Endothelial cell (in vitro differentiated cells): ENCODE data around the gene RBBP6. TPM values are rescaled to one million over a fixed set of nuclear protein-coding genes. Genes with fewer than 3 reads are reported as not detected.
"Not testable (repeated sequence)": the region's sequence is repeated elsewhere in the genome, so short reads cannot be mapped to it uniquely, and the experiment has no call there.

Experiments
- DNase-seq: peaks from one replicate; pipeline ENCODE4 v3.0.0; 2021; ENCODE audit warnings: low spot score
- H3K27ac Mint-ChIP-seq: one replicate; pipeline ENCODE4 v1.8.0; 2021; ENCODE audit warnings: mixed read lengths, inconsistent platforms; ENCODE audit not compliant: unreplicated experiment
- H3K27me3 Mint-ChIP-seq: one replicate; pipeline ENCODE4 v1.8.0; 2021; ENCODE audit warnings: mild to moderate bottlenecking, moderate library complexity, mixed read lengths, inconsistent platforms; ENCODE audit not compliant: unreplicated experiment
- H3K36me3 Mint-ChIP-seq: one replicate; pipeline ENCODE4 v1.8.0; 2021; ENCODE audit warnings: mild to moderate bottlenecking, low read depth, mixed read lengths, inconsistent platforms; ENCODE audit not compliant: unreplicated experiment
- H3K4me1 Mint-ChIP-seq: one replicate; pipeline ENCODE4 v1.8.0; 2021; ENCODE audit warnings: mild to moderate bottlenecking, mixed read lengths, inconsistent platforms; ENCODE audit not compliant: unreplicated experiment
- H3K4me3 Mint-ChIP-seq: one replicate; pipeline ENCODE4 v1.8.0; 2021; ENCODE audit warnings: mild to moderate bottlenecking, mixed read lengths, inconsistent platforms; ENCODE audit not compliant: unreplicated experiment
- H3K9me3 Mint-ChIP-seq: one replicate; pipeline ENCODE4 v1.8.0; 2021; ENCODE audit warnings: mixed read lengths, inconsistent platforms; ENCODE audit not compliant: unreplicated experiment
- total RNA-seq: library from RNA; stranded (reverse); fragmentation: NEBNext Ultra II Directional; extraction: Animal tissue kit (Norgen Biotek cat#: 25700); gene quantifications from one replicate; pipeline ENCODE4 v1.2.1, GENCODE V29; 2021; ENCODE audit not compliant: unreplicated experiment
- TF ChIP-seq, protein P1 (sequence below): fragments of 200-600 bp; sonication (generic); IDR thresholded peaks from one replicate; pipeline ENCODE4 v1.5.0; 2021; ENCODE audit warnings: antibody characterized with exemption; ENCODE audit not compliant: unreplicated experiment

The RBBP6 gene
- total RNA-seq, 1 donor from 2014 or later = 67.9 TPM

DNA sequence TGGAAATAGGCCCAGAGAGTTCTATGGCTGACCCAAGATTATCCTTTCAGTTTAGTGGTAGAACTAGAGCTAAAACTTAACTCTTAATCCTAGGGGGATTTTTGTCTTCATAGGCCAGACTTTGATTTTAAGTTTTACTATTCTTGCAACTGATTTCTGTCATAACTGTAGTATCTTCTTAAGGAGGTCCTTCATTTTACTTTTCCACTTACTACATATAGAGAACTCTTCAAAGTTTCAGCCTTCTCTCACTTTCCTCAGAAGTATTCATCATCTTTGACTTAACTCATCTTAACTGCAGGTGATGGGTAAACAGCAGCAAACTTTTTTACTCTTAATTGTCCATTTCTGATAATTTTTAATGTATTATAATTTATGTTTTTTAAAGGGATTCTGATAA is 23.4 kb downstream of the RBBP6 start:
- Mint-ChIP-seq H3K4me1 (no peaks in the 10 kb centered on the region), H3K27ac (no peak overlapping the region), H3K4me3 (no peak overlapping the region), H3K27me3 (no peaks in the 10 kb centered on the region), H3K9me3 (no peaks in the 10 kb centered on the region), H3K36me3 (peaks cover 27% of the 10 kb centered on the region)
- DNase-seq = no peak
- TF ChIP-seq, protein P1, sequence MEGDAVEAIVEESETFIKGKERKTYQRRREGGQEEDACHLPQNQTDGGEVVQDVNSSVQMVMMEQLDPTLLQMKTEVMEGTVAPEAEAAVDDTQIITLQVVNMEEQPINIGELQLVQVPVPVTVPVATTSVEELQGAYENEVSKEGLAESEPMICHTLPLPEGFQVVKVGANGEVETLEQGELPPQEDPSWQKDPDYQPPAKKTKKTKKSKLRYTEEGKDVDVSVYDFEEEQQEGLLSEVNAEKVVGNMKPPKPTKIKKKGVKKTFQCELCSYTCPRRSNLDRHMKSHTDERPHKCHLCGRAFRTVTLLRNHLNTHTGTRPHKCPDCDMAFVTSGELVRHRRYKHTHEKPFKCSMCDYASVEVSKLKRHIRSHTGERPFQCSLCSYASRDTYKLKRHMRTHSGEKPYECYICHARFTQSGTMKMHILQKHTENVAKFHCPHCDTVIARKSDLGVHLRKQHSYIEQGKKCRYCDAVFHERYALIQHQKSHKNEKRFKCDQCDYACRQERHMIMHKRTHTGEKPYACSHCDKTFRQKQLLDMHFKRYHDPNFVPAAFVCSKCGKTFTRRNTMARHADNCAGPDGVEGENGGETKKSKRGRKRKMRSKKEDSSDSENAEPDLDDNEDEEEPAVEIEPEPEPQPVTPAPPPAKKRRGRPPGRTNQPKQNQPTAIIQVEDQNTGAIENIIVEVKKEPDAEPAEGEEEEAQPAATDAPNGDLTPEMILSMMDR = no peak

DNA sequence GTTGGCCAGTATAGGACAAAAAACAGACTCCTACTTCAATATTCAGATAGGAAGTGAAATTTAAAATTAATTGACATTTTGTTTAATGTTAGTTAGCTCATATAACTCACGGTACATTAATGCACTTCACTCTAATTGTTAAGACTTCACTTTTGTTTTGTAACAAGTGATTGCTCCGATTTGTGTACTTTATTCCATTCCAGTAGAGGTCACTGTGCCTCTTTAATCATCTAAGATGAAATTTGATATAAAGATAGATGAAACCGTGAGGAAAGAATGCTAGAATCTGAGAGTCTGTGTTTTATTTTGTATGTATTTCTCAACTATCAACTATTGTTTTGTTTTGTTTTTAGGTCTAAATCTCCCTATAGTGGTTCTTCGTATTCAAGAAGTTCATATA is 29.0 kb downstream of the RBBP6 start:
- TF ChIP-seq, protein P1 = peak; percentile 15
- Mint-ChIP-seq H3K36me3 (peaks cover 59% of the 10 kb centered on the region), H3K9me3 (no peaks in the 10 kb centered on the region), H3K27ac (no peak overlapping the region), H3K27me3 (peaks cover 3% of the 10 kb centered on the region), H3K4me1 (no peaks in the 10 kb centered on the region), H3K4me3 (no peak overlapping the region)
- DNase-seq = no peak

DNA sequence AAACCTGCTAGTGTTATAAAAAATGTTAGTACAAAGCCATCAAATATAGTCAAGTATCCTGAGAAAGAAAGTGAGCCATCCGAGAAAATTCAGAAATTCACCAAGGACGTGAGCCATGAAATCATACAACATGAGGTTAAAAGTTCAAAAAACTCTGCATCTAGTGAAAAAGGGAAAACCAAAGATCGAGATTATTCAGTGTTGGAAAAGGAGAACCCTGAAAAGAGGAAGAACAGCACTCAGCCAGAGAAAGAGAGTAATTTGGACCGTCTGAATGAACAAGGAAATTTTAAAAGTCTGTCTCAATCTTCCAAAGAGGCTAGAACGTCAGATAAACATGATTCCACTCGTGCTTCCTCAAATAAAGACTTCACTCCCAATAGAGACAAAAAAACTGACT is 31.7 kb downstream of the RBBP6 start:
- peaks cover 3% of the 10 kb centered on the region for H3K27me3 Mint-ChIP-seq
- DNase-seq = no peak
- no peak overlapping the region for H3K27ac Mint-ChIP-seq
- no peaks in the 10 kb centered on the region for H3K9me3 Mint-ChIP-seq
- TF ChIP-seq, protein P1 = no peak
- H3K4me3 Mint-ChIP-seq = peak overlapping the region; percentile 49
- H3K36me3 Mint-ChIP-seq = peaks cover 64% of the 10 kb centered on the region
- H3K4me1 Mint-ChIP-seq = no peaks in the 10 kb centered on the region

DNA sequence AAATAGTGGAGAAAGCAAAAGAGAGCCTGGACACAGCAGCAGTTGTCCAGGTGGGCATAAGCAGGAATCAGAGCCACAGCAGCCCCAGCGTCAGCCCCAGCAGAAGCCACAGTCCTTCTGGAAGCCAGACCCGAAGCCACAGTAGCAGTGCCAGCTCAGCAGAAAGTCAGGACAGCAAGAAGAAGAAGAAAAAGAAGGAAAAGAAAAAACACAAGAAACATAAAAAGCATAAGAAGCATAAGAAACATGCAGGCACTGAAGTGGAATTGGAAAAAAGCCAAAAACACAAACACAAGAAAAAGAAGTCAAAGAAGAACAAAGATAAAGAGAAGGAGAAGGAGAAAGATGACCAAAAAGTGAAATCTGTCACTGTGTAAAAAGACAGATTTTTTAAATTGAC is 32.7 kb downstream of the RBBP6 start:
- Mint-ChIP-seq H3K27me3 (peaks cover 8% of the 10 kb centered on the region), H3K36me3 (peaks cover 74% of the 10 kb centered on the region), H3K9me3 (peaks cover 8% of the 10 kb centered on the region), H3K27ac (no peak overlapping the region), H3K4me1 (peaks cover 9% of the 10 kb centered on the region), H3K4me3 (peak overlapping the region; percentile 4)
- no peak for DNase-seq
- TF ChIP-seq, protein P1 = no peak

DNA sequence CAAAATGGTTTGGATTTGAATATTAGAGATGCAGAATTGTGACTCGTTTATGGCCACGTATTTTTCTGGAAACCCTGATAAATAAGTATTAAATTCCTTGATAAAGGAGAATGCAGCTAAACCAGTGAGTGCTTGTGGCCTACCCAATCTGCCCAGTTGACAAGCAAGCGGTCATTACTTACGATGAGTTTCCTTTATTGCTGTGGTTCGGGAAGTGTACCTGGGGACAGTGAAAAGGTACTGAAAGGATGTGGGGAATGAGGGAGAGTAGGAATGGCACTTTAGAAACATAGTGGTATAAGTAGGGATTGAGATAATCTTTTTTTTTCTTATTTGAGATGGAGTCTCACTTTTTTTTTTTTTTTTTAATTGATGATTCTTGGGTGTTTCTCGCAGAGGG is 33.8 kb downstream of the RBBP6 start:
- H3K27ac Mint-ChIP-seq = no peak overlapping the region
- peaks cover 8% of the 10 kb centered on the region for H3K9me3 Mint-ChIP-seq
- TF ChIP-seq, protein P1 = no peak
- peaks cover 11% of the 10 kb centered on the region for H3K4me1 Mint-ChIP-seq
- peaks cover 11% of the 10 kb centered on the region for H3K27me3 Mint-ChIP-seq
- H3K36me3 Mint-ChIP-seq = peaks cover 66% of the 10 kb centered on the region
- no peak for DNase-seq
- peak overlapping the region; percentile 50 for H3K4me3 Mint-ChIP-seq

DNA sequence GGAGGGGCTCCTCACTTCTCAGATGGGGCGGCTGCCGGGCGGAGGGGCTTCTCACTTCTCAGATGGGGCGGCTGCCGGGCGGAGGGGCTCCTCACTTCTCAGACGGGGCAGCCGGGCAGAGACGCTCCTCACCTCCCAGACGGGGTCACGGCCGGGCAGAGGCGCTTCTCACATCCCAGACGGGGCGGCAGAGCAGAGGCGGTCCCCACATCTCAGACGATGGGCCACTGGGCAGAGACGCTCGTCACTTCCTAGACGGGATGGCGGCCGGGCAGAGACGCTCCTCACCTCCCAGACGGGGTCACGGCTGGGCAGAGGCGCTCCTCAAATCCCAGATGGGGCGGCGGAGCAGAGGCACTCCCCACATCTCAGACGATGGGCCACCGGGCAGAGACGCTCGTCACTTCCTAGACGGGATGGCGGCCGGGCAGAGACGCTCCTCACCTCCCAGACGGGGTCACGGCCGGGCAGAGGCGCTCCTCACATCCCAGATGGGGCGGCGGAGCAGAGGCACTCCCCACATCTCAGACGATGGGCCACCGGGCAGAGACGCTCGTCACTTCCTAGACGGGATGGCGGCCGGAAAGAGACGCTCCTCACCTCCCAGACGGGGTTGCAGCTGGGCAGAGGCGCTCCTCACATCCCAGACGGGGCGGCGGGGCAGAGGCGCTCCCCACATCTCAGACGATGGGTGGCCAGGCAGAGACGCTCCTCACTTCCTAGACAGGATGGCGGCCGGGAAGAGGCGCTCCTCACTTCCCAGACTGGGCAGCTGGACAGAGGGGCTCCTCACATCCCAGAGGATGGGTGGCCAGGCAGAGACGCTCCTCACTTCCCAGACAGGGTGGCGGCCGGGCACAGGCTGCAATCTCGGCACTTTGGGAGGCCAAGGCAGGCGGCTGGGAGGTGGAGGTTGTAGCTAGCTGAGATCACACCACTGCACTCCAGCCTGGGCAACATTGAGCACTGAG is 35.4 kb downstream of the RBBP6 start:
- H3K27ac Mint-ChIP-seq, DNase-seq, H3K4me3 Mint-ChIP-seq, H3K9me3 Mint-ChIP-seq: not testable (repeated sequence)
- Mint-ChIP-seq H3K4me1 (peaks cover 11% of the 10 kb centered on the region), H3K36me3 (peaks cover 51% of the 10 kb centered on the region), H3K27me3 (peaks cover 11% of the 10 kb centered on the region)

DNA sequence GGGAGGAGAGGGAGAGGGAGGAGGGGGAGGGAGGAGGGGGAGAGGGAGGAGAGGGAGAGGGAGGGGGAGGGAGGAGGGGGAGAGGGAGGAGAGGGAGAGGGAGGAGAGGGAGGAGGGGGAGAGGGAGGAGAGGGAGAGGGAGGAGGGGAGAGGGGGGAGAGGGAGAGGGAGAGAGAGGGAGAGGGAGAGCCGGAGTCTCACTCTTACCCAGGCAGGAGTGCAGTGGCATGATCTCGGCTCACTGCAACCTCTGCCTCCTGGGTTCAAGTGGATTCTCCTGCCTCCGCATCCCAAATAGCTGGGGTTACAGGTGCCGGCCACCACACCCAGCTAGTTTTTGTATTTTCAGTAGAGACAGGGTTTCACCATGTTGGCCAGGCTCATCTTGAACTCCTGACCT is 36.4 kb downstream of the RBBP6 start:
- H3K27ac Mint-ChIP-seq, H3K9me3 Mint-ChIP-seq, DNase-seq, H3K4me3 Mint-ChIP-seq: not testable (repeated sequence)
- peaks cover 11% of the 10 kb centered on the region for H3K4me1 Mint-ChIP-seq
- peaks cover 41% of the 10 kb centered on the region for H3K36me3 Mint-ChIP-seq
- peaks cover 11% of the 10 kb centered on the region for H3K27me3 Mint-ChIP-seq
